Fibroblast of the aortic adventitia (primary cell): ENCODE results near the gene INSC. TPM values are rescaled to one million over a fixed set of nuclear protein-coding genes. Genes with fewer than 3 reads are reported as not detected.
"Not testable (repeated sequence)": the region's sequence is repeated elsewhere in the genome, so short reads cannot be mapped to it uniquely, and the experiment has no call there.

Source experiments
- DNase-seq: peaks from one replicate; pipeline ENCODE4 v3.0.0-alpha.2; 2010; ENCODE audit warnings: low read depth
- H3K4me3 ChIP-seq: 2 replicates; pipeline ENCODE4 v1.5.1; 2011; ENCODE audit warnings: low read depth, mild to moderate bottlenecking, control low read depth, low read length, moderate library complexity
- CTCF ChIP-seq: IDR thresholded peaks from 2 replicates; pipeline ENCODE4 v1.5.1; 2011; ENCODE audit warnings: mild to moderate bottlenecking, low read length, control low read depth, inconsistent platforms; ENCODE audit not compliant: insufficient read depth
- total RNA-seq: library from RNA; depleted of rRNA; stranded (reverse); fragments of >200 nt; gene quantifications from 2 replicates; pipeline ENCODE4 v1.2.3, GENCODE V29; 2012; ENCODE audit warnings: low replicate concordance

INSC gene
- total RNA-seq = 0.81 TPM in 1 of 2 replicates, not detected in the other

- peak within 1 kb of the TSS; percentile 53 for H3K4me3 ChIP-seq
- DNase-seq = no peak
- no peak for TF ChIP-seq CTCF
Measured at GRCh38 chr11:15114501-15115475, at the start of gene INSC. TSS of gene INSC (plus strand) at chr11:15114923. CDS start at chr11:15149175, 34,252 bp downstream.

DNA sequence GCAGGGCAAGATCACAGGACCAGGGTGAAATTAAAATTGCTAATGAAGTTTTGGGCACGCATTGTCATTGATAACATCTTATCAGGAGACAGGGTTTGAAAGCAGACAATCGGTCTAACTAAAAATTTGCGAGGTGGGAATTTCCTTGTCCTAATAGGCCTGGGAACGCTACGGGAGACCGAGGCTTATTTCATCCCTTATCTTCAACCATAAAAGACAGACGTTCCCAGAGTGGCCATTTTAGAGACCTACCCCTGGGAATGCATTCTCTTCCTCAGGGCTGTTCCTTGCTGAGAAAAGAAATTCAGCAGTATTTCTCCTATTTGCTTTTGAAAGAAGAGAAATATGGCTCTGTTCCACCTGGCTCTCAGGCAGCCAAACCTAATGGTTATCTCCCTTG lies 45.0 kb upstream of the INSC start:
- H3K4me3 ChIP-seq, DNase-seq: not testable (repeated sequence)

DNA sequence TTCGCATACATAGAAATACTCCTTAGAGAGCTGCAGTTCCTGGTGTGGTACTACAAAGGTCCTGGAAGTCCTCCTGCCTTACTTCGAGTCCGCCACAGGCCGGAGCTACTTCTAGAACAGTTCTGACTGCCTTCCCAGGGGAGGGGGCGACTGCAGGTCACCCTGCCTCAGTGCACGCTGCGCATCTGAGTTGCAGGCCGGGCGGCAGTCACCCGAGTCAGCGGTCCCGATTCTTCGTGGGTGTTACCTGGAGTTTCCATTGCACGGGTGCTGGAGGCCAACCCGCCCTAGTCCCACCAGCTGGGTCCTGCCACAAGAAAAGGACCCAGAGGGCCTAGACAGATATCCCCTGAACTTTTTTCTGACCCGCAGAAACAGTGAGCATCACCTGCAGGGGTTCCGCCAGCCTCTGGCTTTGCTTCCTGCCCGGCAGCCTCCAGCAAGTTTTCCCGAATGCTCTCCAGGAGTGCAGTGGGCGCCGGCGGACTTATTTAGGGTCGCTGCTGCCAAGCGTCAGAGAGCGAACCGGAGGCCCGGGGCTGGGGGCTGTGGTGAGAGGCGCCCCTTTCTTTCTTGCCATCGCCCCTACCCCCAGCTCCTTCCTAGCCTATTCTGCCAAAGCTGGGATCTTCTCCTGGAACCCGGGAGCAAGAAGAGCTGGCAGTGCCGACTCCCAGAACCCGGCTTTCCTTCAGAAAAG lies 43.0 kb upstream of the INSC start:
- no peak for DNase-seq
- no peak overlapping the region for H3K4me3 ChIP-seq
- TF ChIP-seq CTCF = no peak

GRCh38 chr11:15072551-15073143 lies 42.1 kb upstream of the INSC start:
- no peak overlapping the region for H3K4me3 ChIP-seq
- no peak for TF ChIP-seq CTCF
- DNase-seq = no peak

GRCh38 chr11:15073361-15074205 lies 41.1 kb upstream of the INSC start, which contains the start of gene CALCB:
TSS of gene CALCB (plus strand) at chr11:15073593. CDS start at chr11:15074719, 1,126 bp downstream.
- H3K4me3 ChIP-seq = peak within 1 kb of the TSS; percentile 44
- peak; percentile 17 for DNase-seq
- no peak for TF ChIP-seq CTCF

- peak overlapping the region; percentile 44 for H3K4me3 ChIP-seq
- peak; percentile 78 for TF ChIP-seq CTCF
- peak; percentile 60 for DNase-seq
Measured at GRCh38 chr11:15074206-15075161, 40.2 kb upstream of the INSC start.
